Endothelial cell (in vitro differentiated cells): ENCODE measurements around the gene MARK3. TPM values are rescaled to one million over a fixed set of nuclear protein-coding genes. Genes with fewer than 3 reads are reported as not detected.
A peak's percentile ranks its signal among the peaks of the same experiment; 100 is the strongest.

Experiments used
- DNase-seq: peaks from one replicate; pipeline ENCODE4 v3.0.0; 2021; ENCODE audit warnings: low spot score
- H3K27ac Mint-ChIP-seq: one replicate; pipeline ENCODE4 v1.8.0; 2021; ENCODE audit warnings: mixed read lengths, inconsistent platforms; ENCODE audit not compliant: unreplicated experiment
- H3K27me3 Mint-ChIP-seq: one replicate; pipeline ENCODE4 v1.8.0; 2021; ENCODE audit warnings: mild to moderate bottlenecking, moderate library complexity, mixed read lengths, inconsistent platforms; ENCODE audit not compliant: unreplicated experiment
- H3K36me3 Mint-ChIP-seq: one replicate; pipeline ENCODE4 v1.8.0; 2021; ENCODE audit warnings: mild to moderate bottlenecking, low read depth, mixed read lengths, inconsistent platforms; ENCODE audit not compliant: unreplicated experiment
- H3K4me1 Mint-ChIP-seq: one replicate; pipeline ENCODE4 v1.8.0; 2021; ENCODE audit warnings: mild to moderate bottlenecking, mixed read lengths, inconsistent platforms; ENCODE audit not compliant: unreplicated experiment
- H3K4me3 Mint-ChIP-seq: one replicate; pipeline ENCODE4 v1.8.0; 2021; ENCODE audit warnings: mild to moderate bottlenecking, mixed read lengths, inconsistent platforms; ENCODE audit not compliant: unreplicated experiment
- H3K9me3 Mint-ChIP-seq: one replicate; pipeline ENCODE4 v1.8.0; 2021; ENCODE audit warnings: mixed read lengths, inconsistent platforms; ENCODE audit not compliant: unreplicated experiment
- CTCF ChIP-seq: fragments of 200-600 bp; sonication (generic); IDR thresholded peaks from one replicate; pipeline ENCODE4 v1.5.0; 2021; ENCODE audit warnings: antibody characterized with exemption; ENCODE audit not compliant: unreplicated experiment
- total RNA-seq: library from RNA; stranded (reverse); fragmentation: NEBNext Ultra II Directional; extraction: Animal tissue kit (Norgen Biotek cat#: 25700); gene quantifications from one replicate; pipeline ENCODE4 v1.2.1, GENCODE V29; 2021; ENCODE audit not compliant: unreplicated experiment

MARK3 gene
- total RNA-seq, 1 donor from 2014 or later = 70.8 TPM

- no peaks in the 10 kb centered on the region for H3K9me3 Mint-ChIP-seq
- no peak overlapping the region for H3K4me3 Mint-ChIP-seq
- no peaks in the 10 kb centered on the region for H3K27me3 Mint-ChIP-seq
- DNase-seq = no peak
- peaks cover 15% of the 10 kb centered on the region for H3K4me1 Mint-ChIP-seq
- no peak overlapping the region for H3K27ac Mint-ChIP-seq
- peaks cover 14% of the 10 kb centered on the region for H3K36me3 Mint-ChIP-seq
- TF ChIP-seq CTCF = no peak
These were observed 64.5 kb downstream of the MARK3 start for GRCh38 chr14:103449634-103450161.

GRCh38 chr14:103450416-103450815, 65.2 kb downstream of the MARK3 start:
- DNase-seq = no peak
- H3K27ac Mint-ChIP-seq = no peak overlapping the region
- H3K4me1 Mint-ChIP-seq = peaks cover 8% of the 10 kb centered on the region
- no peak for TF ChIP-seq CTCF
- no peak overlapping the region for H3K4me3 Mint-ChIP-seq
- peaks cover 14% of the 10 kb centered on the region for H3K36me3 Mint-ChIP-seq
- no peaks in the 10 kb centered on the region for H3K27me3 Mint-ChIP-seq
- H3K9me3 Mint-ChIP-seq = no peaks in the 10 kb centered on the region

- no peaks in the 10 kb centered on the region for H3K27me3 Mint-ChIP-seq
- H3K27ac Mint-ChIP-seq = no peak overlapping the region
These were observed 66.2 kb downstream of the MARK3 start for GRCh38 chr14:103451401-103451800.

DNA sequence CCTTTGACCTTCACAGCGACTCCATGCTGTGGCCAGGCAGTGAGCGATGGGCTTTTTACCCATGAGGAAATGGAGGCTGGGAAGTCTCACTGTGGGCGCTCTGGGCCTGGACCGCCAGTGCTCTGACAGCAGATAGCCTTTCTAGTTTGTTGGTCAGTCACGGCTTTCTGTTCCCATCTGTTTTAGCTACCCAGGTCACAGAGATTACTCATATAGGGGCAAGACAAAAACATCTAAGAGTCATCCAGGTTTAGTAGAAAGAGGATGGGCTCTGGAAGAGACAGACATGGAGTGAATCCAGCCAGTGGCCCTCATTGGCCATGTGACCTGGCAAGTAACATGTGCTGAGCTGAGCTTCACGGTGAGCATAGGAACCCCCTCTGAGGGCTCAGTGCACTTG, 68.6 kb downstream of the MARK3 start:
- Mint-ChIP-seq H3K36me3 (peaks cover 18% of the 10 kb centered on the region), H3K27me3 (no peaks in the 10 kb centered on the region), H3K4me3 (no peak overlapping the region), H3K9me3 (no peaks in the 10 kb centered on the region), H3K27ac (no peak overlapping the region), H3K4me1 (peaks cover 8% of the 10 kb centered on the region)
- no peak for TF ChIP-seq CTCF
- DNase-seq = no peak

More at GRCh38 chr14:103451401-103451800, 66.2 kb downstream of the MARK3 start:
- Mint-ChIP-seq H3K36me3 (peaks cover 17% of the 10 kb centered on the region), H3K4me1 (peaks cover 9% of the 10 kb centered on the region), H3K4me3 (no peak overlapping the region), H3K9me3 (no peaks in the 10 kb centered on the region)
- DNase-seq = no peak
- no peak for TF ChIP-seq CTCF

DNA sequence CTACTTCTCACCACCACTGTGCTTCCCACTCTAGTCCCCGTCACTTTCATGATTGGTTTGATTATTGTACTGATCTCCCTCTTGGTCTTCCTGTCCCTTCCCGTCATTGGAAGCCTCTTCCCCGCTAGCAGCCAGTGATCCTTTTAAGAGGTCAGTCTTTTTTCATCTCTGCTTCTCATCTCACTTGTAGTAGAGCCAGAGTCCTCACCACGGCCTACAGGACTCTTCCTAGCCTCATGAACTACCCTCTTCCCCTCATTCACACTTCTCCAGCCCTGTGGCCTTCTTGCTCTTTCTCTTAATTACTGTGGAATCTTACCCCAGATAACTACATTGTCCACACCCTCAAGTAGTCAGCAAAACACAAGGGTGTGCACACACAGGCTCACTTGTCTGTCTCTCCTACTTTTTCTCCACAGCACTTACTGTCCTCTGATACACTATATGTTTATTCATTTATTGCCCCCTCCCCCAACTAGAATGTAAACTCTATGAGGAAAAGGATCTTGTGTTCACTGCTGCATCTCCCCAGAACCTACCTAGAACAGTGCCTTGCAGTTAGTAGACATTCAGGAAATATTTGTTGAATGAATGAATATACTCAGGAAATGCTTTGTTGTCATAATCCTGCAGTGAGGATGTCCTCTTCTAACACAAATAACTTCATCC, 71.1 kb downstream of the MARK3 start:
- peak overlapping the region; percentile 38 for H3K27ac Mint-ChIP-seq
- no peaks in the 10 kb centered on the region for H3K9me3 Mint-ChIP-seq
- no peak for DNase-seq

More for the DNA sequence above, 71.1 kb downstream of the MARK3 start:
- peaks cover 23% of the 10 kb centered on the region for H3K36me3 Mint-ChIP-seq
- peak overlapping the region; percentile 9 for H3K4me3 Mint-ChIP-seq
- H3K4me1 Mint-ChIP-seq = peaks cover 8% of the 10 kb centered on the region
- no peaks in the 10 kb centered on the region for H3K27me3 Mint-ChIP-seq
- no peak for TF ChIP-seq CTCF
